Right lobe of liver (tissue), 4 donors: Measurements from ENCODE around the gene RPL36A.

Experiments
- CTCF ChIP-seq, 4 donors: fragments of 200-600 bp in 3 of 4; fragments of 450-650 bp in 1 of 4; IDR thresholded peaks; one replicate each; pipeline versions ENCODE4 v1.5.1 to v1.8.0; 2016 to 2022; ENCODE audit warnings: antibody characterized with exemption in 4 of 4, mild to moderate bottlenecking in 2 of 4
- POLR2A ChIP-seq: fragments of 450-650 bp; IDR thresholded peaks from one replicate; pipeline ENCODE4 v1.6.1; 2017; ENCODE audit warnings: antibody characterized with exemption, mild to moderate bottlenecking
- donor health status: DM: no; HTN: no; CAD: no.
- donor health status: DM: no; HTN: no; CAD: no.
- donor health status: DM: no; HTN: yes; CAD: no.

GRCh38 chrX:101347859-101348451, 42.9 kb upstream of the RPL36A start:
- TF ChIP-seq POLR2A (no peak), CTCF (IDR thresholded peaks at IDR 0.05) (no peak)
